Ishikawa (cell line): ENCODE measurements around the gene THRB.

ENCODE experiments used
- CEBPB ChIP-seq: IDR thresholded peaks from 2 replicates; pipeline ENCODE4 v1.6.1; 2012
- CREB1 ChIP-seq: IDR thresholded peaks from 2 replicates; pipeline ENCODE4 v1.6.1; 2012; ENCODE audit warnings: low read depth
- EGR1 ChIP-seq: IDR thresholded peaks from 2 replicates; pipeline ENCODE4 v1.6.1; 2012
- EP300 ChIP-seq: IDR thresholded peaks from 2 replicates; pipeline ENCODE4 v1.6.1; 2012; ENCODE audit warnings: borderline replicate concordance
- FOXM1 ChIP-seq: IDR thresholded peaks from 2 replicates; pipeline ENCODE4 v1.6.1; 2012; ENCODE audit warnings: low read depth, borderline replicate concordance
- NFIC ChIP-seq: IDR thresholded peaks from 2 replicates; pipeline ENCODE4 v1.6.1; 2012
- RAD21 ChIP-seq: IDR thresholded peaks from 2 replicates; pipeline ENCODE4 v1.6.1; 2012; ENCODE audit warnings: low read depth
- TAF1 ChIP-seq: IDR thresholded peaks from 2 replicates; pipeline ENCODE4 v1.6.1; 2012; ENCODE audit warnings: low read depth, mild to moderate bottlenecking
- TCF12 ChIP-seq: IDR thresholded peaks from 2 replicates; pipeline ENCODE4 v1.6.1; 2012; ENCODE audit warnings: low read depth
- TEAD4 ChIP-seq: IDR thresholded peaks from 2 replicates; pipeline ENCODE4 v1.6.1; 2012
- YY1 ChIP-seq: IDR thresholded peaks from 2 replicates; pipeline ENCODE4 v1.6.1; 2012; ENCODE audit warnings: low read depth
- ZBTB7A ChIP-seq: IDR thresholded peaks from 2 replicates; pipeline ENCODE4 v1.6.1; 2012; ENCODE audit warnings: low read depth
- TF ChIP-seq, protein P1 (sequence below): IDR thresholded peaks from 2 replicates; pipeline ENCODE4 v1.6.1; 2012; ENCODE audit warnings: low read depth, mild to moderate bottlenecking
- TF ChIP-seq, protein P2 (sequence below): IDR thresholded peaks from 2 replicates; pipeline ENCODE4 v1.6.1; 2012
- TF ChIP-seq, protein P3 (sequence below): IDR thresholded peaks from 2 replicates; pipeline ENCODE4 v1.6.1; 2012

Gene THRB

DNA sequence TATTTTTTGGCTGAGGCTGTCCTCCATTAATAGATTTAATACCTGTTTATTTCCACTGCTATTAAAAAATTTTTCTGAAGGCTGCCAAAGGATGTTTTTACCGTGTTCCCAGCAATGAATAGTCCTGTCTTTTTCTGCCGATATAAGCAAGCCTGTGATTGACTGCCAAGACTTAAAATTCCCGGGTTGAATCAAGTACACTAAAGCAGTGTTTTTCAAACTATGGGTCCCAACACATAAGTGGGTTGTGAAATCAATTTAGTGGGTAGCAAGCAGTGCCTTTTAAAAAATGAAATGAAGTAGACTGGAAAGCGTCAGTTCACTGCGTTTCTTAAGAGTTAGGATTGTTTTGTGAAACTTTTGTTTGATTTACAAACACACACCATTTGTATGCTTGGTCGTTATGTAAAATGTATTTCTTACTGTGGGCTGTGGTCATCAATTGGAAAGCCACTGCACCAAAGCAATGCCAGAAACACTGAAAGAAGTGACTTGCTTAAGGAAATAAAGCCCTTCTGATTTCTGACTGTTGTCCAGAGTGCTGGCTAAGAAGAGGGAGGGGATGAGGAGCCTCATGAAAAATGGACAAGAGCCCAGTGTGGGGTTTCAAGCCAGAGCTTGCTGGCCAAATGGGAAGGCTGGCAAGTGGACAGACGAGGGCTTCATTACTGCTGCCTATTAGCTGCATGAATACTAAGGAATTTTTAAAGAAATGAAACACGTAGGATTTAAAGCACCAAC, 206.0 kb downstream of the THRB start:
- no peak for TF ChIP-seq TAF1
- TF ChIP-seq, protein P1, sequence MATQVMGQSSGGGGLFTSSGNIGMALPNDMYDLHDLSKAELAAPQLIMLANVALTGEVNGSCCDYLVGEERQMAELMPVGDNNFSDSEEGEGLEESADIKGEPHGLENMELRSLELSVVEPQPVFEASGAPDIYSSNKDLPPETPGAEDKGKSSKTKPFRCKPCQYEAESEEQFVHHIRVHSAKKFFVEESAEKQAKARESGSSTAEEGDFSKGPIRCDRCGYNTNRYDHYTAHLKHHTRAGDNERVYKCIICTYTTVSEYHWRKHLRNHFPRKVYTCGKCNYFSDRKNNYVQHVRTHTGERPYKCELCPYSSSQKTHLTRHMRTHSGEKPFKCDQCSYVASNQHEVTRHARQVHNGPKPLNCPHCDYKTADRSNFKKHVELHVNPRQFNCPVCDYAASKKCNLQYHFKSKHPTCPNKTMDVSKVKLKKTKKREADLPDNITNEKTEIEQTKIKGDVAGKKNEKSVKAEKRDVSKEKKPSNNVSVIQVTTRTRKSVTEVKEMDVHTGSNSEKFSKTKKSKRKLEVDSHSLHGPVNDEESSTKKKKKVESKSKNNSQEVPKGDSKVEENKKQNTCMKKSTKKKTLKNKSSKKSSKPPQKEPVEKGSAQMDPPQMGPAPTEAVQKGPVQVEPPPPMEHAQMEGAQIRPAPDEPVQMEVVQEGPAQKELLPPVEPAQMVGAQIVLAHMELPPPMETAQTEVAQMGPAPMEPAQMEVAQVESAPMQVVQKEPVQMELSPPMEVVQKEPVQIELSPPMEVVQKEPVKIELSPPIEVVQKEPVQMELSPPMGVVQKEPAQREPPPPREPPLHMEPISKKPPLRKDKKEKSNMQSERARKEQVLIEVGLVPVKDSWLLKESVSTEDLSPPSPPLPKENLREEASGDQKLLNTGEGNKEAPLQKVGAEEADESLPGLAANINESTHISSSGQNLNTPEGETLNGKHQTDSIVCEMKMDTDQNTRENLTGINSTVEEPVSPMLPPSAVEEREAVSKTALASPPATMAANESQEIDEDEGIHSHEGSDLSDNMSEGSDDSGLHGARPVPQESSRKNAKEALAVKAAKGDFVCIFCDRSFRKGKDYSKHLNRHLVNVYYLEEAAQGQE: peak; percentile 22; the same call in 1 of the 2 replicates
- no peak for TF ChIP-seq ZBTB7A
- no peak for TF ChIP-seq CEBPB
- no peak for TF ChIP-seq TCF12

DNA sequence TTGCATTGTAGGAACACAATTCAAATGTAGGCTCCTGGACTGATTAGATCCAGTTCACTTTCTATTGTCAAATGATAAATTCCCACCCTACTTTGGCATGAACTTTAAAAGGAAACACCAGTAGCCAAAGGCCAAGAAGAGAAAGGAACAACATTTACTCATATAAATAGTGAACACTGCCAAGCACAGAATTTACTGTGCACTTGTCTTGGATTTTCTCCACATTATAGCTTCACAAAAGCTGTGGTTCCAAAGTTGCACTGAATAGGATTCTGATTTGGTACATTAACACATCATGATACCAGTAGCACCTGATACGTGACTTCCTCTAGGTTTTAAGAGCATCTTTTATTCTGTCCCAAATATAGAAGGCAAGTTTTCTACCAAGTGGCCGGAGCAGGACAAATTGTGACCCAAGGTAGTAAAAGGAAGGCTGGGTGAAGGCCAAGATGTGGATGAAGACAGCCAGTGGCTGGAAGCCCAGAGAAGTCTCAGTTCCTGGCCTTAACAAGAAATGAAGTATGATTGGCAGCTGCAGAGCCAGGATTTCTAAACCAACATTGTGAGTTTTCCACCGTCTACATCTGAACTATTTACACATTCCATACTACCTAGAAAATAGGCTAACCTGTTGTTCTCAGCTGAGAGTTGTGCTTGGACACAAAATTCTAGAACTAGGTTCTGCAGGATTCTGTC, 206.7 kb downstream of the THRB start:
- no peak for TF ChIP-seq TEAD4
- TF ChIP-seq FOXM1: no peak
- TF ChIP-seq, protein P1: no peak

DNA sequence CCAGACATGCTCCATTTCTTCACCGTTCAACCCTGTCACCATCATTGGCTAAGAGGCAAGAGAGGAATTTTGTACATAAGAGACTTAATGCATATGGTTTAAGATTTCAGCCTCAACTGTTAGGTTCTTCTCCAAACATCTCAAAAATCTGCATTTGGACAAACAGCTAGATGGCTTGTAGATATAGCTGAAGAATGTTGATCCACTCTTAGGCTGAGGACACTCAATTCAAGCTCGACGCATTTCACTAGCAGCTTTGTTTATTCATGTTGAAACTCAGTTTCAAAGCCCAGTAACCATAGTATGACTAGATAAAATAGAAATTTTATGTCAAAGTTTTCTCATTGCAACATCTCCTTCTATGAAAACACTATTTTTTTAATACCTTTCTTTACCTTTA, 208.2 kb downstream of the THRB start:
- TF ChIP-seq CEBPB (no peak), TCF12 (no peak), EGR1 (no peak), CREB1 (no peak), EP300 (no peak), TAF1 (no peak), ZBTB7A (no peak), RAD21 (no peak), NFIC (no peak)
- TF ChIP-seq, protein P2, sequence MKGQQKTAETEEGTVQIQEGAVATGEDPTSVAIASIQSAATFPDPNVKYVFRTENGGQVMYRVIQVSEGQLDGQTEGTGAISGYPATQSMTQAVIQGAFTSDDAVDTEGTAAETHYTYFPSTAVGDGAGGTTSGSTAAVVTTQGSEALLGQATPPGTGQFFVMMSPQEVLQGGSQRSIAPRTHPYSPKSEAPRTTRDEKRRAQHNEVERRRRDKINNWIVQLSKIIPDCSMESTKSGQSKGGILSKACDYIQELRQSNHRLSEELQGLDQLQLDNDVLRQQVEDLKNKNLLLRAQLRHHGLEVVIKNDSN: no peak
- TF ChIP-seq, protein P3, sequence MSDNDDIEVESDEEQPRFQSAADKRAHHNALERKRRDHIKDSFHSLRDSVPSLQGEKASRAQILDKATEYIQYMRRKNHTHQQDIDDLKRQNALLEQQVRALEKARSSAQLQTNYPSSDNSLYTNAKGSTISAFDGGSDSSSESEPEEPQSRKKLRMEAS: no peak

DNA sequence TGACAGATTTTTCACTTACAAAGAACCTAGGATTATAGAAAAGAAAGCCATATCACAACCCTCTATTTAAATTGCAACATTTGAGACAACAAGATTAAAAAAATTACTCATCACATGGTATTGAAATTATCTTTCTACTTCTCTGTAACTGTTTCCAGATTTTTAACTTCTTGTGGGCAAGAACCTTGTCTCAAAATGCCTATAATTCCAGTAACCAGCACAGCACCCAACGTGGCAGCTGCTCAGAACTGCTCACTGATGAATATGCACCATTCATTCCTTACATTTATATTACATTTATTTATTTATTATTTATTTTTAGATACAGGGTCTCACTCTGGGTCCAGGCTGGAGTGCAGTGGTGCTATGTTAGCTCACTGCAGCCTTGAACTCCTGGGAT, 216.1 kb downstream of the THRB start:
- TF ChIP-seq EP300 (no peak), CREB1 (no peak), NFIC (no peak), YY1 (no peak), TCF12 (no peak), CEBPB (no peak), RAD21 (no peak), ZBTB7A (no peak), TEAD4 (no peak)
- TF ChIP-seq, protein P1: no peak

DNA sequence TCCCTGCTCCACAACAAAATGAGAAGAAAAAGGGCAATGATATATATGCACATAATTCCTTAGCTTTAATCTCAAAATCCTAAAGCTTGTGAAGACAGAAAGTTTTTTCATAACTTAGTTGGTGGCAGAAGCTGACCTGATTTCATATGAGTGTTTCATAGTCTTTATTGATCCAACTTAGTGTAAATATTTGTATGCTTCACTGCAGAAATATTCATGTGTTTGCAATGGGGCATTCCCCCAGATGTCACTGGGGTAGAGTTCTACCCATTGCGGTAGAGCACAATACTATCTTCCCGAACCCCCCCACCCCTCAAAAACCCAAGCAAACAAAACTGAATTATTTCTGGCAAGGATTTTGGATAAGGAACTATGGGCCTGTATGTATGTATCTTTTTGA, 221.2 kb downstream of the THRB start:
- TF ChIP-seq ZBTB7A (no peak), FOXM1 (no peak), CEBPB (no peak)
- TF ChIP-seq, protein P3: no peak
